HepG2 (cell line): Measurements from ENCODE around the gene PIP4K2B. TPM values are rescaled to one million over a fixed set of nuclear protein-coding genes. Genes with fewer than 3 reads are reported as not detected.

Source experiments
- GZF1 ChIP-seq: sonication (generic); formaldehyde crosslinking; IDR thresholded peaks from 2 replicates; pipeline ENCODE4 v1.5.1; 2020; ENCODE audit warnings: mild to moderate bottlenecking, missing genetic modification reagents
- HDAC1 ChIP-seq: sonication (generic); formaldehyde crosslinking; IDR thresholded peaks from 2 replicates; pipeline ENCODE4 v1.5.1; 2020; ENCODE audit warnings: mild to moderate bottlenecking, missing genetic modification reagents
- HDAC2 ChIP-seq: sonication (generic); formaldehyde crosslinking; IDR thresholded peaks from 2 replicates; pipeline ENCODE4 v1.4.0; 2020; ENCODE audit warnings: missing genetic modification reagents
- HOXA9 ChIP-seq: sonication (generic); formaldehyde crosslinking; IDR thresholded peaks from 2 replicates; pipeline ENCODE4 v1.8.1; 2022; ENCODE audit warnings: missing genetic modification reagents, mild to moderate bottlenecking, moderate library complexity, borderline replicate concordance
- HOXD1 ChIP-seq: sonication (generic); formaldehyde crosslinking; IDR thresholded peaks from 2 replicates; pipeline ENCODE4 v1.5.0; 2020; ENCODE audit warnings: missing genetic modification reagents
- ISL2 ChIP-seq: sonication (generic); formaldehyde crosslinking; IDR thresholded peaks from 2 replicates; pipeline ENCODE4 v1.5.0; 2020; ENCODE audit warnings: missing genetic modification reagents
- KDM1A ChIP-seq: IDR thresholded peaks from 2 replicates; pipeline ENCODE4 v1.6.1; 2016; ENCODE audit warnings: missing compliant biosample characterization
- MXD4 ChIP-seq: IDR thresholded peaks from 2 replicates; pipeline ENCODE4 v1.6.1; 2016; ENCODE audit warnings: mild to moderate bottlenecking, missing biosample characterization, missing genetic modification reagents
- NFE2L1 ChIP-seq: sonication (generic); formaldehyde crosslinking; IDR thresholded peaks from 2 replicates; pipeline ENCODE4 v1.4.0; 2020; ENCODE audit warnings: missing genetic modification reagents, mild to moderate bottlenecking, borderline replicate concordance
- PITX1 ChIP-seq: sonication (generic); formaldehyde crosslinking; IDR thresholded peaks from 2 replicates; pipeline ENCODE4 v1.5.1; 2020; ENCODE audit warnings: mild to moderate bottlenecking, missing genetic modification reagents
- RAD51 ChIP-seq: fragments of 450-650 bp; IDR thresholded peaks from 2 replicates; pipeline ENCODE4 v1.6.1; 2016; ENCODE audit warnings: borderline replicate concordance
- RFX3 ChIP-seq: IDR thresholded peaks from 2 replicates; pipeline ENCODE4 v1.6.1; 2016; ENCODE audit warnings: missing biosample characterization, missing genetic modification reagents
- ZNF251 ChIP-seq: sonication (generic); formaldehyde crosslinking; IDR thresholded peaks from 2 replicates; pipeline ENCODE4 v1.9.0; 2021; ENCODE audit warnings: mild to moderate bottlenecking, missing genetic modification reagents
- ZNF33A ChIP-seq: sonication (generic); formaldehyde crosslinking; IDR thresholded peaks from 2 replicates; pipeline ENCODE4 v1.5.1; 2020; ENCODE audit warnings: missing genetic modification reagents, mild to moderate bottlenecking, moderate library complexity, borderline replicate concordance
- ZNF619 ChIP-seq: sonication (generic); formaldehyde crosslinking; IDR thresholded peaks from 2 replicates; pipeline ENCODE4 v1.4.0; 2020; ENCODE audit warnings: mild to moderate bottlenecking, missing genetic modification reagents
- ZNF816 ChIP-seq: sonication (generic); formaldehyde crosslinking; IDR thresholded peaks from 2 replicates; pipeline ENCODE4 v1.8.0; 2022; ENCODE audit warnings: missing genetic modification reagents, mild to moderate bottlenecking, borderline replicate concordance
- ZNF891 ChIP-seq: sonication (generic); formaldehyde crosslinking; IDR thresholded peaks from 2 replicates; pipeline ENCODE4 v1.5.0; 2020; ENCODE audit warnings: mild to moderate bottlenecking, missing genetic modification reagents
- polyA plus RNA-seq, 8 experiments: library from polyadenylated mRNA; depleted of rRNA in 3 of 8; stranded (reverse) in 7 of 8; unstranded in 1 of 8; fragments of >200 nt; fragmentation: Illumina TruSeq in 4 of 8; extraction: Trizol in 4 of 8; gene quantifications; 2 replicates each; pipeline versions ENCODE4 v1.2.1 to v1.2.3, GENCODE V29; 2011 to 2016; ENCODE audit warnings: low read depth in 4 of 8, missing spikeins in 1 of 8, mixed read lengths in 1 of 8; ENCODE audit not compliant: insufficient read depth in 1 of 8
- total RNA-seq, 5 experiments: library from RNA; depleted of rRNA; stranded (reverse); fragments of >200 nt; fragmentation: Illumina TruSeq; extraction: Trizol; gene quantifications; 2 replicates each; pipeline ENCODE4 v1.2.3, GENCODE V29; 2016; ENCODE audit warnings: low read depth in 1 of 5
- TF ChIP-seq, protein P1 (sequence below): sonication (generic); formaldehyde crosslinking; IDR thresholded peaks from 2 replicates; pipeline ENCODE4 v1.8.0; 2022; ENCODE audit warnings: low read depth, missing genetic modification reagents
- TF ChIP-seq, protein P2 (sequence below): sonication (generic); formaldehyde crosslinking; IDR thresholded peaks from 2 replicates; pipeline ENCODE4 v1.8.1; 2022; ENCODE audit warnings: low read depth, mild to moderate bottlenecking, missing genetic modification reagents
- TF ChIP-seq, protein P3 (sequence below): sonication (generic); formaldehyde crosslinking; IDR thresholded peaks from 2 replicates; pipeline ENCODE4 v1.4.0; 2020; ENCODE audit warnings: mild to moderate bottlenecking, missing genetic modification reagents
- TF ChIP-seq, protein P4 (sequence below): sonication (generic); formaldehyde crosslinking; IDR thresholded peaks from 2 replicates; pipeline ENCODE4 v1.8.1; 2023; ENCODE audit warnings: mild to moderate bottlenecking, inconsistent platforms, moderate library complexity, missing genetic modification reagents, borderline replicate concordance
- TF ChIP-seq, protein P5 (sequence below): sonication (generic); formaldehyde crosslinking; IDR thresholded peaks from 2 replicates; pipeline ENCODE4 v1.8.0; 2022; ENCODE audit warnings: missing genetic modification reagents, mild to moderate bottlenecking, inconsistent platforms, borderline replicate concordance

Gene PIP4K2B
- total and polyA plus RNA-seq, 2 of the 13 experiments (the other 11 are each of a cell fraction or from before 2014, with no cell fraction given) = 20.4 to 54.0 TPM

DNA sequence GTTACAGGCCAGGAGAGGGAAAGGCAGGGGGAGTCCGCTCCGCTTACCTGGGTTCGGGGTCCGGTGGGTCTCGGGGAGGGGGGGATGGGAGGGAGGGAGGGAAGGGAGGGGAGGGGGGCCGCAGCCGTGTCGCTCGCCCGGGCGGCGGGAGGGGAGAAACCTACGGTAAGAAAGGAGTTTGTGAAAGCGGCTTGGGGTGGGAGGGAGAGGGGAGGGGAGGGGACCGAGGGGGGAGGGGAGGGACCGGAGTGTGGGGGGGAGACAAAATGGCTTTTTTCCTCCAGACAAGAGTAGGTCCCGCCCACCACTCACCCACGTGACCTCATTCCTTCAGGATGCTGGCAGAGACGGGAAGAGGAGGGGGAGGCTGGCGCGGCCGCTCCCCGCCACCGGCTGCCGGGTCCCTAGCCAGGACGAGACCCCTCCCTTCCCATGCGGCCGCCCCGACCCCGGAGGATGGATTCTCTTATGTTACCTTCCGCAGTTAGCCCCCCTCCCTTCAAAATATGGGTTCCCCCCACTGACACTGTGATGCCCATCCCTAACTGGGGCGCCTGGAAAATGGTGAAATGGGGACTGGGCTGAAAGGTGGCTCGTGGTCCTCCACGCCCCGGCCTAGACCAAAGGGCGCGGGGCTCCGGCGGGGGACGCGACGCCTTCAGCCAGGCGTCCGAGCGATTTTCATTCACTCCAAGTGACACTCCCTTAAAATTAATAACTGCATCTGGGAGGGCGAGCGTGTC is 51.0 kb downstream of the PIP4K2B start, which contains the start of gene PCGF2 (continued):
- TF ChIP-seq, protein P1, sequence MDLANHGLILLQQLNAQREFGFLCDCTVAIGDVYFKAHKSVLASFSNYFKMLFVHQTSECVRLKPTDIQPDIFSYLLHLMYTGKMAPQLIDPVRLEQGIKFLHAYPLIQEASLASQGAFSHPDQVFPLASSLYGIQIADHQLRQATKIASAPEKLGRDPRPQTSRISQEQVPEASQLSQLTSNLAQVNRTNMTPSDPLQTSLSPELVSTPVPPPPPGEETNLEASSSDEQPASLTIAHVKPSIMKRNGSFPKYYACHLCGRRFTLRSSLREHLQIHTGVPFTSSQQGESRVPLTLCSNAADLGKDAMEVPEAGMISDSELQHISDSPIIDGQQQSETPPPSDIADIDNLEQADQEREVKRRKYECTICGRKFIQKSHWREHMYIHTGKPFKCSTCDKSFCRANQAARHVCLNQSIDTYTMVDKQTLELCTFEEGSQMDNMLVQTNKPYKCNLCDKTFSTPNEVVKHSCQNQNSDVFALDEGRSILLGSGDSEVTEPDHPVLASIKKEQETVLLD (CRISPR knock-in tag) = no peak
- TF ChIP-seq ZNF619 (CRISPR knock-in tag) (no peak), HDAC1 (CRISPR knock-in tag) (no peak), RFX3 (CRISPR knock-in tag) (no peak), PITX1 (peak; percentile 39; the same call in 1 of the 2 replicates), ZNF816 (CRISPR knock-in tag) (no peak), KDM1A (CRISPR knock-in tag) (no peak), ZNF891 (peak; percentile 50; the same call in 1 of the 2 replicates), GZF1 (CRISPR knock-in tag) (no peak), NFE2L1 (no peak), MXD4 (CRISPR knock-in tag) (no peak), HDAC2 (CRISPR knock-in tag) (peak; percentile 42; the same call in 1 of the 2 replicates), ISL2 (CRISPR knock-in tag) (peak; percentile 38; the same call in 1 of the 2 replicates), ZNF251 (no peak), RAD51 (peak; percentile 76; the same call in 1 of the 2 replicates), HOXA9 (CRISPR knock-in tag) (no peak), ZNF33A (CRISPR knock-in tag) (no peak), HOXD1 (CRISPR knock-in tag) (no peak)
- TF ChIP-seq, protein P2, sequence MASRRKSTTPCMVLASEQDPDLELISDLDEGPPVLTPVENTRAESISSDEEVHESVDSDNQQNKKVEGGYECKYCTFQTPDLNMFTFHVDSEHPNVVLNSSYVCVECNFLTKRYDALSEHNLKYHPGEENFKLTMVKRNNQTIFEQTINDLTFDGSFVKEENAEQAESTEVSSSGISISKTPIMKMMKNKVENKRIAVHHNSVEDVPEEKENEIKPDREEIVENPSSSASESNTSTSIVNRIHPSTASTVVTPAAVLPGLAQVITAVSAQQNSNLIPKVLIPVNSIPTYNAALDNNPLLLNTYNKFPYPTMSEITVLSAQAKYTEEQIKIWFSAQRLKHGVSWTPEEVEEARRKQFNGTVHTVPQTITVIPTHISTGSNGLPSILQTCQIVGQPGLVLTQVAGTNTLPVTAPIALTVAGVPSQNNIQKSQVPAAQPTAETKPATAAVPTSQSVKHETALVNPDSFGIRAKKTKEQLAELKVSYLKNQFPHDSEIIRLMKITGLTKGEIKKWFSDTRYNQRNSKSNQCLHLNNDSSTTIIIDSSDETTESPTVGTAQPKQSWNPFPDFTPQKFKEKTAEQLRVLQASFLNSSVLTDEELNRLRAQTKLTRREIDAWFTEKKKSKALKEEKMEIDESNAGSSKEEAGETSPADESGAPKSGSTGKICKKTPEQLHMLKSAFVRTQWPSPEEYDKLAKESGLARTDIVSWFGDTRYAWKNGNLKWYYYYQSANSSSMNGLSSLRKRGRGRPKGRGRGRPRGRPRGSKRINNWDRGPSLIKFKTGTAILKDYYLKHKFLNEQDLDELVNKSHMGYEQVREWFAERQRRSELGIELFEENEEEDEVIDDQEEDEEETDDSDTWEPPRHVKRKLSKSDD (CRISPR knock-in tag) = no peak; the same call in 1 of the 2 replicates
- TF ChIP-seq, protein P3, sequence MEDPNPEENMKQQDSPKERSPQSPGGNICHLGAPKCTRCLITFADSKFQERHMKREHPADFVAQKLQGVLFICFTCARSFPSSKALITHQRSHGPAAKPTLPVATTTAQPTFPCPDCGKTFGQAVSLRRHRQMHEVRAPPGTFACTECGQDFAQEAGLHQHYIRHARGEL (CRISPR knock-in tag) = no peak
- TF ChIP-seq, protein P4, sequence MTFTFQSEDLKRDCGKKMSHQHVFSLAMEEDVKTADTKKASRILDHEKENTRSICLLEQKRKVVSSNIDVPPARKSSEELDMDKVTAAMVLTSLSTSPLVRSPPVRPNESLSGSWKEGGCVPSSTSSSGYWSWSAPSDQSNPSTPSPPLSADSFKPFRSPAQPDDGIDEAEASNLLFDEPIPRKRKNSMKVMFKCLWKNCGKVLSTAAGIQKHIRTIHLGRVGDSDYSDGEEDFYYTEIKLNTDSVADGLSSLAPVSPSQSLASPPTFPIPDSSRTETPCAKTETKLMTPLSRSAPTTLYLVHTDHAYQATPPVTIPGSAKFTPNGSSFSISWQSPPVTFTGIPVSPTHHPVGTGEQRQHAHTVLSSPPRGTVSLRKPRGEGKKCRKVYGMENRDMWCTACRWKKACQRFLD (CRISPR knock-in tag) = no peak
- TF ChIP-seq, protein P5, sequence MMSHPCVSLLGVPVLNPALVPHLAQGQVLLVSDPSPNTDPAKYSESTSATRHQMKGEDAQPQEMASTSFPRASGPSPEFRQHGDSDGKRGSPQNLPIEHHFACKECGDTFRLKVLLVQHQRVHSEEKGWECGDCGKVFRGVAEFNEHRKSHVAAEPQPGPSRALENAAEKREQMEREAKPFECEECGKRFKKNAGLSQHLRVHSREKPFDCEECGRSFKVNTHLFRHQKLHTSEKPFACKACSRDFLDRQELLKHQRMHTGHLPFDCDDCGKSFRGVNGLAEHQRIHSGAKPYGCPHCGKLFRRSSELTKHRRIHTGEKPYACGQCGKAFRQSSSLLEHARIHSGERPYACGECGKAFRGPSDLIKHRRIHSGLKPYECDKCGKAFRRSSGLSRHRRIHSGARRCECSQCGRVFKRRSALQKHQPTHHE (CRISPR knock-in tag) = no peak
